ENCODE results near the gene BIRC6. TPM values are rescaled to one million over a fixed set of nuclear protein-coding genes. Genes with fewer than 3 reads are reported as not detected.

The BIRC6 gene
- total RNA-seq, 1 experiment from 2014 or later, result 88.3 TPM

Small RNA genes lying within 50 kb of the gene (small RNA-seq; reads per million reads assigned to genes)
- gene MIR4765, result 0 to 0.14 reads per million in 2 experiments
- 0 reads per million in 2 experiments for gene MIR558

Other genes with a start within 250 kb of the BIRC6 start
- 37.3 and 40.3 TPM in 2 replicates for gene SLC30A6, start 191.2 kb upstream of the BIRC6 start, total RNA-seq (2014; rRNA removed; shearing (Covaris generic))
- 0.03 TPM in 1 of 2 replicates, not detected in the other for gene NLRC4, start 92.1 kb upstream of the BIRC6 start, total RNA-seq (2014; rRNA removed; shearing (Covaris generic))
- 68.0 and 68.9 TPM in 2 replicates for gene YIPF4, start 79.1 kb upstream of the BIRC6 start, total RNA-seq (2014; rRNA removed; shearing (Covaris generic))

Measured in SK-MEL-5 (cell line).